GM19397 (cell line): ENCODE data around the gene TMEM132D.

Source experiments
- ATAC-seq: cut with Tn5 transposase; IDR thresholded peaks from one replicate; pipeline ENCODE4 v1.9.1; 2021; ENCODE audit warnings: mild to moderate bottlenecking, moderate library complexity; ENCODE audit not compliant: unreplicated experiment

The TMEM132D gene

DNA sequence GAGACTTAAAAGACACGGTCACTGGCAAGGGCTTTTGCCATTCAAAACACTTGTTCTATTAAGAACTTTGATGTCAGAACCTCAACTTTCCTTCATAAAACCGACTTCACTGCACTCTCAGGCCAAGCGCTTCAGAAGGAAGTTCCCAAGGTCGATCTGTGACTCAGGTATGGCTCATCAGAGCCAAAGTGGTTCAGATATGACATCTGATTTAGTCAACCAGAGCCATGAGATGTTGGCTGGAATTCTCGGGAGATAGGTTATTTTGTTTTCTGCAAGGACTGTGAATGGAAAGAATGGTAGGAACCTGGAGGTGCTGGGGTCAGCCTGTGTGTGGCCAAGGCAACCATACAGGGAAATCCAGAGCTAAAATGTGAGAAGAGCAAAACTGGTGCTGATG, 604.9 kb downstream of the TMEM132D start:
- no peak for ATAC-seq

DNA sequence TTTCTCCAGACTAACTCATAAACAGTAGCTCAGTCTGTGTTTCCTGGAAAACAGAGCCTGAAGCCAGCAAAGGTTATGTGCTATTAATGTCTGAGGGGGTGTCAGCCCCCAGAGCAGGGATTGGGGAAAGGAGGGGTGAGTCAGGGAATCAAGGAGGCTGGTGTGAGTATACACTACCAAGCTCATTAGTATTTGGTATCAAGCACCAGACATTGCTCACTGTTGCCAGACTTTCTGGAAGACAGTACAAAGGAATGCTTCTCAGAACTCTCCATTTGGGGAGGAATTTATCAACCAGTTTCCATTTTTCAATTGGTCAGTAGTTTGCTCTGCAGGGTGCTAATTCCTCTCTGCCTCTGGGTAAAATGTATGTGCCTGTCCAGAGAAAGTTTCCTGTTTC, 607.2 kb downstream of the TMEM132D start:
- ATAC-seq, result no peak

DNA sequence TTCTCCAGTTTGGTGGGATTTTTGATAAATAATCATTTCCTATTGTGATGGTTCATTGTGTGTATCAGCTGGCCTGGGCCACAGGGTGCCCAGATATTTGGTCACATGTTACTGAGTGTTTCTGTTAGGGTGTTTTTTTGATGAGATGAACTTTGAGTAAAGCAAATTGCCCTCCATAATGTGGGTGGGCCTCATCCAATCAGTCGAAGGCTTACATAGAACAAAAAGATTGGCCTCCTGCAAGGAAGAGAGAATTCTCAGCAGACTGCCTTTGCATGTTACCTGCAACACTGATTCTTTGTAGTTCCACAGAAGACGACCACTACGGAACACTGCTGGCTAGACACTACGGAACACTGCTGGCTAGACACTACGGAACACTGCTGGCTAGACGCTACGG, 609.0 kb downstream of the TMEM132D start:
- ATAC-seq, result no peak

DNA sequence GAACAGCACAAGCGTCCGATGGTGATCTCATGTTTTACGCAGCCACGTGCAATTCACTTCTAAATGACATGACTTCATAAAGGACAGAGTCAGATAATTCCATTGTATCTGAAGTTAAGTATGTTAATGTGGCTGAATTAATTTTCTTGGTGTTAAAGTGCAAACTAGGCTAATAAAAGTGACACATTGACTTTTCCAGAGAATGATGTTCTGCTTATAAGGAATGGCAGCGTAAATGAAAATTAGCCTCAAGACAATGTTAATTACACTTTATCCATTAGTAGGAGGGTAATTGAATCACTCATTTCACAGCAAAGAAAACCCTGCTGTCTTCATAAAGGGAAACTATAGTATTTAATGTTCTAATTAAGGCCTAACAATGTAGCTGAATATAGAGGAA, 624.1 kb downstream of the TMEM132D start:
- ATAC-seq, result no peak

DNA sequence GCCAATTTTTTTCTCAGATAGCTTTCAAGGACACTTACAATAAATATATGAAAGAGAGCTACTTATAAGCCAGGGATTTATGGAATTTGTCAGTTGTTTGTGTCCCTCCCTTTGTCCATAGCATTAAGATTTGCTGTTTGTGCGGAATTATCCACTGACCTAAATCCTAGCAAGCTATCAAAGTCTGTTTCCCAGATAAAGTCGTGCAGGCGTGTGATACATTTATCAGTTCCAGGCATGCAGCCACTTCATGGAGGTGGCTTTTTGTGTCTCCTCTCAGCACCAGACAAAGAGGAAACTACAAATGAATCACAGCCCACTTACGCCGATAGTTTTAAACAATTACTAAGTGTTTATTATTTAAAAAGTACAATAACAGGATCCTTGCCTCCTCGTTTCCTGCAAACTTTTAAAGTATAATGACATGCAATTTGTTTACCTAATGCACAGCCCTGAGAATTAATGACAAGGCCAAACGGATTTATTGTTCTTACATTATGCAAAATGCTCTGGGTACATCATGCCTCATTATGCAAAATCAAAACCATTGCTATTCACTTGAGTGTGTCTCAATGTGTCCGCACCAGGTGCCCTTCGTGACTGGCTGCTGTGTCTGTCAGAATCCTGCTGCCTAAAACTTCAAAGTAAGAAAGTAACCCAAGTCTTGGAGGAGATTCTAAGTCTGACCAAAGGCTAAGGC, 627.3 kb downstream of the TMEM132D start:
- no peak for ATAC-seq

DNA sequence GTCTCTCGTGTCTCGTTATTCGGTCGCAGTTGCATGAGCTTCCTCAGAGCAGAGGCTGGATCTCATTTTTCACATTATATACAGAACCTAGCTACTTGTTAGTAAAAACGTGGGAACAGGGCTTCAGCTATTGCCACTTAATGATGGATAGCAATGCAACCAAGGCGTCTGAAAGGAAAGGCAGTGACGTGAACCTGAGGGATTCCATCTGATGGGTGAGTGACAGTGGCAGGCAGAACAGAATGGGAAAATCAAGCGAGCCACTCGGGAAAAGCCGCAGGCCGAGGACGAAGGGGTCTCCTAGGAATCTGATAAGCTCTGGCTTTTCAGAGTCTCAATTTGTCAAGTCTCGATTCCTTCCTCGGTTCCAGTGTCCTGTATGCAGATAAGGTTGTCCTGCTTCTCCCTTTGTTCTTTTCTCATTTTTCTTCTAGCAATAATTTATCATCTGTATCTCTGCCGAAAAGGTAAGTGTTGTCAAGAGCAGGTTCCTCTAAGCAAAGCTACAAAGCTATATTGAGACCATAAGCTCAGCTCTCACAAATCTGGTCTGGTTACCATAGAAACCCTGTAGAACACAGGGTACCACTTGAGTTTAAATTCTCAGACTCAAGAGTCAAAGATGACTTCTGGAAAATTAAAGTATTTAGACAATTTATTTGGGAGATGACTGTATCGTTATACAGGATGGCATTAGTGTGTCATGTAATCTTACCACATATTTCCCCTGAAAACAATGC, 633.9 kb downstream of the TMEM132D start:
- no peak for ATAC-seq

DNA sequence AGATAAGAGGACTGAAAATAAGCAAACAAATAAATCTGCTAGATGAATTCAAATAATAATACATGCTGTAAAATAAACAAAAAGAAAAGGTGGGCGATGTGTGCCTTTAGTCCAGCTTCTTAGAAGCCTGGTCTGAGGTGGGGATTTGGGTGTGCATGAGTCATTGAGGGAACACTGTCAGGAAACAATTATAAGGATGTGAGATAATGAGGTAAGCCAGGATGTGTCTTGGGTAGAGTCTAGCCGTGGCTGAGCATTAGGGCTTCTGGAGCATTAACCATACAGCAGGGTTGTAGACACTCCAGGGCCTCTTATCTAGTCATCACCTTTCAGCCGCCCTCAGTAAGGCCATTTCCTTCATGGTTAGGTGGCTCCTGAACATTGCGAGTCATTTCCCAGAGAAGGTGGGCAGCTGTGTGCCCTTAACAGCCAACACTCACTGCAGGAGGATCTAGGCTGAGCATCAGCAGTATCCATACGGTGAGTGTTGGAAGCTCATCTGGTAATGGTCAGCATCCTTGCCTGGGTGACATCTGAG, 645.0 kb downstream of the TMEM132D start:
- no peak for ATAC-seq

DNA sequence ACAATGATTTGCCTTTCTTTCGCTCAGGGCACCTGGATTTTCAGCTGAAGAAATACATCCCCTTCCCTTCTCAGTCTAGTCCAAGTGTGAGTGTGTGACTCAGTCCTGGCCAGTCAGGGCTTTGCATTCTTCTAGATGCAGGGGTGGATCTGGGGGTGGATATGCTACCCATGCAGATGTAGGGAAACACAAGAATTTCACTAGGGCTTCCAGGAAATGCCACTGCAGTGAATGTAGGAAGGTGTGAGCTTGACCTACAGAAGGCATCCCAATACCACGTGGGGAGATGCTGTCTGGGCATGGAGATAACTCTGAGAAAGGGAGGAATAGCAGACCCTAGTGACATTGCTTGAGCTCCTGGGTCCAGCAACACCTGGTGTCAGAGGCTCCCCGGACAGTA, 646.3 kb downstream of the TMEM132D start:
- ATAC-seq, result no peak

DNA sequence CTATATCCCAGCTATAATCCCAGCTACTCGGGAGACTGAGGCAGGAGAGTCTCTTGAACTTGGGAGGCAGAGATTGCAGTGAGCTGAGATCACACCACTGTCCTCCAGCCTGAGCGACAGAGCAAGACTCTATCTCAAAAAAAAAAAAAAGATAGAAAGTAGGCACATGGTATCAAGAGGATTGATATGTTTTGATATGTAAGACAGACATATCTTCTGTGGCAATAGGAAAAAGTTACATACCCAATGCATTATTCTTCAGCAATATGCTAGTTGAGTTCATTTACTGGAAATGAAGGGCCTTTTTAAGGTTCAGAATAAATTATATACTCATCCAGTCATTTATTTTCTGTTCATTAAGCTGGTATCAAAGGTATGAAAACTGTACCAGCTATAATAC, 657.2 kb downstream of the TMEM132D start:
- no peak for ATAC-seq

DNA sequence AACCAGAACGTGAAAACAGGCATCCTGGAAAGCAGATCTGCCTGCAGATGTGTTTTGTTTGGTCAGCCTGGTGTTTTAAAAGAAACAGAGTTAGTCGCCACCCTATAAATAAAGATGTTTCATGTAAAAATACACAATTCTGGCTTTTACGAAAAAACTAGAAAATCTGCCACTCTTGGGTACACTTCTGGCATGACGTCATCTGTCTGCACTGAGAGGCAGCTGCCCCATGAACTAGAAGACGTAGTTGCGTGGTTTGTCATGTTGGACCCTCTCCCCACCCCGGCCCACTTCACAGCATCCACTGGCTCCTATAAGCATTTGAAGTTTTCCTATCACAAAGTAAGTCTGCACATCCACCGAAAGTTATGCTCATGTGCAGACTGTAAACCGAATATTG, 658.1 kb downstream of the TMEM132D start:
- no peak for ATAC-seq

DNA sequence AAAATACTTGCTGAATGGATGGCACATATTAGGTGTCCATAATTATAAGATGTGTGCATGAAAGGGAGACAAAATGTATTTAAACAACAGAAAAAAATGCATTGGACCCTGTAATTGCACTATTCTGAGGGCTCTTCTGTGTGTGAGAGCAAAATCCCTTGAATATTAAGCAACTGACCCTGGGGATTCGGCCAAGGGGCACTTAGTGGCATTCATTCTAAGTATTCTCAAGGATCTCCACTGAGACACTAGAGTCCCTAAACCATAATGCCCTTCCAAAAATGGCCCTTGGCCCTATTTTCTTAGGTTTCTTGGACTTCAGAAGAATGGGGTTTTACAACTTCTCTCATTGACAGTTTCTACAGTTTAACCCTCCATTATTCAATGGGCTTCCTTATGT, 662.0 kb downstream of the TMEM132D start:
- no peak for ATAC-seq

DNA sequence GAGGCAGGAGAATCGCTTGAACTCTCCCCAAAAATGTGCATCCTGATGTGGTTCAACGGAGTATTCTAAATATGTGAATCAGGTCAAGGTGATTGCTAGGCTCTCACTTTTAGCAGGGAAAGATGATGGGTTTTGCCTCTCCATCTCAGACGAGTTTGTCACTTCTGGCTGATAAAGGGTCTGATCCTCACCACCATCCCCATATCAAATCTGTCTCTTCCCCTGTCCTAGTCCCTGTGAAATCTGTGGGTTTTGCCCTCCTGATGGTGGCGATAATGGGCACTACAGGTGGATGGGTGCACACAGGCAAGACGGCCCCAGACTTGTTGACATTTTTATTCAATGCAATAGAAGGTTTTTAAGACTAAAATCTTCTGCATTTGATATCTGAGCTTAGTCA, 665.9 kb downstream of the TMEM132D start:
- ATAC-seq, result no peak

DNA sequence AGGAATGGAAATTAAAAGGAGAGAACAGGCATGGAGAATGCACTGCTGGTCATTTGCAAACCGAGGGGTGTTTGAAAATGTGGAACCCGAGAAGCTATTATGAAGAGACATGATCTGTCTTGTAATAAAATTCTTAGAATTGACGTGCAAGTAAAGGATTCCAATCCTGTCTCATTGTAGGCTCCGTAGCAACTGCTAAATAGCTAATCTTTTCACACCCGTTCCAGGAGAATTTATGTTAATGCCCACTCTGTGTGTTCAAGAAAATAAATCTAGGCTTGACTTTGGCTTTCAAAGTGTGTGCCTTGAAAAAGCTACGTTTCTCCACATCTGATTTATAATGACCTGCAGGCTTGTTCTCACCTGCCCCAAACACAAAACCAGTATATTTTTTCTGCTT, 669.6 kb downstream of the TMEM132D start:
- no peak for ATAC-seq

DNA sequence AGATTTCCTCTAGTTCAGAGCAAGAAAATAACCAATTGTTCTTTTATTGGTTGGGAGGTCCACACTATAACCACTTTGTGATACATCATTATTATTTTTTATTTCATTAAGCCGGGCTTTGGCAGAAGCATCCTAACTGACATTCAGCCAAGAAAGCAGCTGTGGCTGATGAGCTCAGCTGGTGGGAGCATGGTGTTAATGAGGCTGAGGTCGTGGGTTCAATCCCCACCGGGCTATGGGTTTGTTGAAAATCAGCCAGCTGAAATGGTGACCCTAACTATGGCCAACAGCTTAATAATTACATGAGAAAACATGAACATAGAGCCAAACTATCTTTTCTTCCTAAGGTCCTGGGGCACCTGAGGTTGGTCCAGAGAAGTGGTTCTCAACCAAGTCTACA, 672.3 kb downstream of the TMEM132D start:
- no peak for ATAC-seq

DNA sequence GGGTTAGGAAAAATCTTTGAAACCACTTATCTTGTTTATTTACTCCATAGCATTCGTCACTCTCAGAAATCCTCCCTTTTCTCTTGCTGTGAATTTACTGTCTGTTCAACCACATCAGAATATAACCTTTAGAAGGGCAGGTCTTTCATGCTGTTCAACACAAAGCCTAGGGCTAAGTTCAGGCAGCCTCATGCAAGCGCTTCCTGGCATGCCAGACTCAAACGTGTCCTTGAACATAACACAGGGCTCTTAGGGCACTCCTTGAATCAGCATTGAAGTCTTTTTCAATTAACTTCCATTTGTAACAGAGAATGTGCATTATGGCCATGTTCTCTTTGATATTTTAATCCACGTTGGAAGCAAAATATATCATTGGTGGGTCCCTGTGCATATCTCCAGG, 672.8 kb downstream of the TMEM132D start:
- ATAC-seq, result no peak

DNA sequence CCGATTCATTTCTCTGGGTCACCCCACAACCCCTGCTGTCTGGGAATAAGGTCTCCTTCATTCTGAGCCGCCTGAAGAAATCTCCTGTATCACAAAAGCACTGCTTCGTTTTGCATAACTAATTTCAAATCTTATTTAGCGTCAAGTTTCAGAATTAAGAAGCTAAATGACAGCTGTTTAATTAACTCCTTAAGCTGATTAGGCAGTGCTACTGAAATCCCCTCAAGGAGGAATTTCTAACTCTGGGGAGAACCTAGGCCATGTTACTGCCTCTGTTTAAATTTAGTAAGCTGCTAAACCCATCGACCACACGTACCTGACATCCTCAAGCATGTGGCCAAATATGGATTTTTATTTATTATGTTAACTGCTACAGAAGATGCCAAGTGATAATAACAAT, 677.0 kb downstream of the TMEM132D start:
- no peak for ATAC-seq

DNA sequence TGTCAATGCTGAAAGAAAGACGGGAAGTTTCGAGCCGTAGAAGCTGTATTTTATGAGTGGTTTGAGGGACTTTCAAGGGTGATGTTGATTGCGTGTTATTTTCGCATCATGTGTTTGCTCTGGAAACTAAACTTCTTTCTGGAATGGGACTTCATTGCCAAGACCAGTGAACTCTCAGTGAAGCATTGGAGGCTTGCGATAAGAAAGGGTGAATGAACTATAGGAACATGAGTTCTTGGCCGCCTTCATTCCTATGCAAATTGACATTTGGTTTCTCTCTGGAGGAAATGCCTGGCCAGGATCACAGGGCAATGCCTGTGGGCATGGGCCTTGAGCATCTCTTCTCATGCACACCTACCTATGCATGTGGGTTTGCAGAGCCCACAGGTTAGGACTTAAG, 677.8 kb downstream of the TMEM132D start:
- ATAC-seq, result no peak

DNA sequence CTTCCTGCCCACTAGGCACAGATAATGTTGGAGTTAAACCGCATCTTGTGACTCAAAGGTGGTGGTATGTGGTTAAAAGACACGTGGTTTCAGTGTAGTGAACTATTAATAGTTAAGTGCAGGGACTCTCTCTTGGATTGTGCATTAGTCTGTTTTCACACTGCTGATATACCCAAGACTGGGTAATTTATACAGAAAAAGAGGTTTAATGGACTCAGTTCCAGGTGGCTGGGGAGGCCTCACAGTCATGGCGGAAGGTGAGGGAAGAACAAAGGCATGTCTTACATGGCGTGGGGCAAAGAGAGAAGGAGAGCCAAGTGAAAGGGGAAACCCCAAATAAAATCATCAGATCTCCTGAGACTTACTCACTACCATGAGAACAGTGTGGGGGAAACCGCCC, 688.3 kb downstream of the TMEM132D start:
- ATAC-seq, result no peak

DNA sequence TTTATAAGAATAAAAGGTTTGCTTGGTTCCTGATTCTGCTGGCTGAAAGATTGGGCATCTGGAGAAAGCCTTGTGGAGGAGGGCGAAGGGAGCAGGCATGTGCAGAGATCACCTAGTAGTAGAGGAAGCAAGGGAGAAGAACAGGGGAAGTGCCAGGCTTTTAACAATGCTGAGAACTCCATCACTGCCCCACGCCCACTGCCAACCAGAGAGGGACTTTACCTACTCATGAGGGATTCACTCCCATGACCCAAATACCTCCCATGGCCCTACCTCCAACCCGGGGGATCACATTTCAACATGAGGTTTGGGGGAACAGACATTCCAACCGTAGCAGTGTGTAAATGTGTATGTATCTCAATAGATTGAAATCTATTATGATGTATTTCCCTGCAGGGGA, 690.3 kb downstream of the TMEM132D start:
- no peak for ATAC-seq

DNA sequence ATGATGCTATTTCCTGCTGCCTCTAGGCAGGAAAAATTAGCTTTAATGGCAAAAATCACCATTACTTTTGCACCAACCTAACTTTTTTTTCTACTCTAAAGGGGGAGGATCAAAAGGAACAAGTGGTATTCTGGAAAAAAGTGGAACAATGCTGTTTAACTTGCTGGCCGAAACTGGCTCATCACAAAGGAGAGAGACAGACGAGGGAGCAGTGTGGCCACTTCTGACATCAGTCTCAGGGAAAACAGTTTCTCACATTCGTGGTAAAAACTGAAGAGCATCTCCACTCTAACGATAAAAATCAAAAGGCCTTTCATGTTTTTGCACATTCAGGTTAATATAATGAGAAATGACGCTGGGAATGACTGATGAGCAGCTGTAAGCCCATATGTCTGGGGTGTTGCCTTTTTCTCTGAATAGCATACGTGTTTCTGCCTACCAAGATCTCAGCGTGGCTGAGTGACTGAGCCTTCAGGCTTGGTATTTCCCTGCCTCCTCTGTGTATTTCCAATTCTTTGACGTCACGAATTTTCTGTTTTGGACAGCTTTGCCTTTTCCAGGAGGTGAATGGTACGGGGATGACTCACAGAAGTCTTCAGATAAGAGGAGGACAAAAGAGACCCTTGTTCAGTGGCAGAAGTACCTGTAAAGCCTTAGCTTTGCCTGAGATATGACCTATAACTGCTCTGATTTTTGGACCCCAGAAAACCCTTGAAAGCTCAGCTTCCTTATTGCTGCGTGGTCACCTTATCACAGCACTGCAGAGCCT, 691.8 kb downstream of the TMEM132D start:
- no peak for ATAC-seq

DNA sequence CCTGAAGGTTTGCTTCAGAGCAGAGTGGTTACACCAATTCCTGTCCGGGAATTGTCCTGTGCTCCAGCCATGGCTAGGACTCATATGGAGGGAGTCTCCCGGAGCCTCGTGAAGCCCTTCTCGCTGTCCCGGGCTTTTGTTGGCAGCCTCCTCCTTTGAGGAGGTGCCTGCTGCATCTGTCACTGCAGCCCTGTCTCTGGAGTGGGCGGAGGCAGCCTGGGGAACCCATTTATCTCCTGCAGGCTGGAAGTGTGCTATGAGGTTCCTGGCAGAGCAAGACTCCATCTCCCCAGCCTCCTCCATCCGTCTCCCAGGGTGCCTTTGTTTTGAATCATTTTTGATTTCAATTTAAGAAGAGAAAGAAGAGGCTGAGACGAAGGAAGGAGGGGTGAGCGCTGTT, 695.3 kb downstream of the TMEM132D start:
- no peak for ATAC-seq

DNA sequence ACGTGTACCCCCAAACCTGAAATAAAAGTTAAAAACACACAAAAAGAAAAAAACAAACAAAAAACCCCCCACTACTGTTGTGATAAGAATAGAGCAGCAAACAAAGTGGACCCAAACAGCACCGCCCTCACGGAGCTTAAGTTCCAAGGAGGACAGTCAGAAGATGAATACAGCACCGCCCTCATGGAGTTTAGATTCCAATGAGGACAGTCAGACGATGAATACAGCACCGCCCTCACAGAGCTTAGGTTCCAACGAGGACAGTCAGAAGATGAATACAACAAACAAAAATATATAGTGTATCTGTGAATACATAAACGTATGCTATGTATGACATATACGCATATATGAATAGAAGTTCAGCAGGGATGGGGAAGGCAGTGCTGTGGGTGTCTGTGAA, 696.7 kb downstream of the TMEM132D start:
- ATAC-seq, result no peak
